ENCODE measurements around the gene ZNF664. TPM values are rescaled to one million over a fixed set of nuclear protein-coding genes. Genes with fewer than 3 reads are reported as not detected.

Gene ZNF664
- total RNA-seq, 4 donors from 2014 or later, result 120 to 187 (median 138) TPM

- Histone ChIP-seq H3K4me3 (replicated peaks in 1 of 3) (no peak overlapping the region), H3K27ac (no peak overlapping the region), H3K4me1 (peaks cover 0 to 5% of the 10 kb centered on the region in 2 donors), H3K36me3 (no peaks in the 10 kb centered on the region), H3K27me3 (no peaks in the 10 kb centered on the region), H3K9me3 (no peaks in the 10 kb centered on the region)
- WGBS, 2 donors, result 54 to 57% methylated on average over 9 of the region's 9 CpGs
- TF ChIP-seq CTCF (IDR thresholded peaks at IDR 0.05) (peak; percentile 54 to 86 (median 66)), POLR2A (IDR thresholded peaks at IDR 0.05) (no peak)
- peak; percentile 38 to 41 for DNase-seq
- intact Hi-C loops (cut with DNase I), result no loop called here
Observed at GRCh38 chr12:124032265-124032886, 59.4 kb downstream of the ZNF664 start.

GRCh38 chr12:124033859-124034258 lies 60.8 kb downstream of the ZNF664 start:
- Histone ChIP-seq H3K4me3 (replicated peaks in 1 of 3) (no peak overlapping the region), H3K4me1 (peaks cover 0 to under 1% of the 10 kb centered on the region in 2 donors), H3K36me3 (no peaks in the 10 kb centered on the region), H3K9me3 (no peaks in the 10 kb centered on the region), H3K27me3 (no peaks in the 10 kb centered on the region), H3K27ac (no peak overlapping the region)
- 94 to 97% methylated on average over 2 of the region's 2 CpGs for WGBS, 2 donors
- DNase-seq, result no peak
- intact Hi-C loops (cut with DNase I), result no loop called here
- TF ChIP-seq CTCF (IDR thresholded peaks at IDR 0.05), result no peak
- TF ChIP-seq POLR2A (IDR thresholded peaks at IDR 0.05), result no peak

GRCh38 chr12:124034297-124034696 lies 61.3 kb downstream of the ZNF664 start:
- Histone ChIP-seq H3K27me3 (no peaks in the 10 kb centered on the region), H3K9me3 (no peaks in the 10 kb centered on the region), H3K4me1 (peaks cover 0 to 5% of the 10 kb centered on the region in 2 donors), H3K27ac (no peak overlapping the region), H3K4me3 (replicated peaks in 1 of 3) (no peak overlapping the region), H3K36me3 (no peaks in the 10 kb centered on the region)
- DNase-seq, result no peak
- TF ChIP-seq CTCF (IDR thresholded peaks at IDR 0.05), result no peak
- TF ChIP-seq POLR2A (IDR thresholded peaks at IDR 0.05), result no peak
- 85 to 87% methylated on average over 11 of the region's 11 CpGs for WGBS, 2 donors
- intact Hi-C loops (cut with DNase I), result no loop called here

DNA sequence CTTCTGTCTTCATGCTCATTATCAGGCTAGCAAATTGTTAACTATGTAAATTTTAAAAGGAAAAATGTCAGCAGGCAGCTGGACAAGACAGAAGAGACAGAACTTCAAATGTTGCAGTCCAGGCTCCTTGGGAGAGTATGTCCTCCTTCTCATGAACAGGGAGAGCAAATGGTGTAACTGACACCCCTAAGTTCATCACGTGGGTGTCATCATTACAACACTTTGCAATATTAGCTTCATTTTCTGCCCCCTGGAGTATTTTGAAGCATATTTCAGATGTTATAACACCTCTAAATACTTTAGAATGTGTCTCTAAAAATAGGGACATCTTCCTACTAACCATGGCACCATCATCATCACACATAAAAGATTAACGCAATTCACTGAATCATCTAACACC lies 62.1 kb downstream of the ZNF664 start:
- intact Hi-C loops (cut with DNase I), result loop anchor here (5.0 kb wide), 1 partner anchor 282 kb away; no protein-coding TSS in a partner anchor
- no peak for DNase-seq
- no peak for TF ChIP-seq POLR2A (IDR thresholded peaks at IDR 0.05)
- TF ChIP-seq CTCF (IDR thresholded peaks at IDR 0.05), result no peak
- H3K27ac ChIP-seq, result no peak overlapping the region
- no peaks in the 10 kb centered on the region for H3K36me3 ChIP-seq
- H3K9me3 ChIP-seq, result no peaks in the 10 kb centered on the region
- peaks cover 0 to 6% of the 10 kb centered on the region in 2 donors for H3K4me1 ChIP-seq
- H3K27me3 ChIP-seq, result no peaks in the 10 kb centered on the region
- 76 to 84% methylated on average over 2 of the region's 2 CpGs for WGBS, 2 donors
- H3K4me3 ChIP-seq (replicated peaks in 1 of 3), result no peak overlapping the region

- intact Hi-C loops (cut with DNase I), result loop anchor here (2.0 to 5.0 kb wide), 2 partner anchors 281 to 737 kb away; no protein-coding TSS in a partner anchor
- TF ChIP-seq POLR2A (IDR thresholded peaks at IDR 0.05), result no peak
- TF ChIP-seq CTCF (IDR thresholded peaks at IDR 0.05), result no peak
- Histone ChIP-seq H3K27ac (no peak overlapping the region), H3K4me1 (peaks cover 0 to 6% of the 10 kb centered on the region in 2 donors), H3K27me3 (no peaks in the 10 kb centered on the region), H3K36me3 (no peaks in the 10 kb centered on the region), H3K4me3 (replicated peaks in 1 of 3) (no peak overlapping the region), H3K9me3 (no peaks in the 10 kb centered on the region)
- WGBS, 2 donors, result 59 to 62% methylated on average over 7 of the region's 7 CpGs
- DNase-seq, result no peak
Observed at GRCh38 chr12:124036171-124036598, 63.2 kb downstream of the ZNF664 start.

Measured in thyroid gland (tissue), 4 donors.